Omental fat pad (tissue), 4 donors: ENCODE measurements around the gene RNF149. TPM values are rescaled to one million over a fixed set of nuclear protein-coding genes. Genes with fewer than 3 reads are reported as not detected.
"Not testable (repeated sequence)": the region's sequence is repeated elsewhere in the genome, so short reads cannot be mapped to it uniquely, and the experiment has no call there.

Source experiments
- ATAC-seq: fragments of 150-250 bp; one replicate; pipeline ENCODE4 v1.9.1; 2016; ENCODE audit warnings: mild to moderate bottlenecking, moderate library complexity; ENCODE audit not compliant: low FRiP score
- DNase-seq: peaks from one replicate; pipeline ENCODE4 v3.0.0-alpha.2; 2019; ENCODE audit warnings: low spot score
- CTCF ChIP-seq, 3 donors: fragments of 450-650 bp; IDR thresholded peaks; one replicate each; pipeline ENCODE4 v1.5.1; 2016 to 2017; ENCODE audit warnings: antibody characterized with exemption in 3 of 3, mild to moderate bottlenecking in 3 of 3, moderate library complexity in 2 of 3
- total RNA-seq, 4 donors: library from RNA; depleted of rRNA; stranded (reverse); fragments of >200 nt; gene quantifications; one replicate each; pipeline ENCODE4 v1.1.0, GENCODE V29; 2016

The RNF149 gene
- total RNA-seq, 4 donors from 2014 or later: 96.8 to 191 (median 118) TPM

- TF ChIP-seq CTCF (IDR thresholded peaks at IDR 0.05): no peak
- ATAC-seq (no peak), DNase-seq (no peak)
These were observed 69.4 kb downstream of the RNF149 start for GRCh38 chr2:101238930-101239759.

GRCh38 chr2:101237944-101238343 lies 70.6 kb downstream of the RNF149 start:
- not testable (repeated sequence) for ATAC-seq, DNase-seq

- not testable (repeated sequence) for DNase-seq, ATAC-seq
These were observed 72.5 kb downstream of the RNF149 start for GRCh38 chr2:101235956-101236355.

GRCh38 chr2:101234169-101234938 lies 74.1 kb downstream of the RNF149 start:
- no peak for TF ChIP-seq CTCF (IDR thresholded peaks at IDR 0.05)
- ATAC-seq: no peak

GRCh38 chr2:101232770-101233169 lies 75.7 kb downstream of the RNF149 start:
- TF ChIP-seq CTCF (IDR thresholded peaks at IDR 0.05): no peak
- DNase-seq: no peak
- no peak for ATAC-seq

More at GRCh38 chr2:101234169-101234938, 74.1 kb downstream of the RNF149 start:
- DNase-seq: no peak

- ATAC-seq (no peak), DNase-seq (no peak)
- TF ChIP-seq CTCF (IDR thresholded peaks at IDR 0.05): no peak
These were observed 76.4 kb downstream of the RNF149 start for GRCh38 chr2:101231937-101232730.

GRCh38 chr2:101231240-101231639 lies 77.3 kb downstream of the RNF149 start:
- DNase-seq (no peak), ATAC-seq (no peak)
- no peak for TF ChIP-seq CTCF (IDR thresholded peaks at IDR 0.05)
